Parathyroid adenoma (tissue), 2 donors: ENCODE results near the gene CRHBP.

Source experiments
- H2AFZ ChIP-seq: fragments of 300-600 bp; sonication (generic); one replicate; pipeline ENCODE4 v1.7.0; 2017; ENCODE audit warnings: antibody characterized with exemption, mild to moderate bottlenecking
- H3K27ac ChIP-seq: fragments of 300-600 bp; sonication (generic); one replicate; pipeline ENCODE4 v1.7.0; 2017
- H3K27me3 ChIP-seq: fragments of 300-600 bp; sonication (generic); one replicate; pipeline ENCODE4 v1.7.0; 2017; ENCODE audit warnings: low read length; ENCODE audit not compliant: control insufficient read depth, insufficient read depth
- H3K36me3 ChIP-seq: fragments of 300-600 bp; sonication (generic); one replicate; pipeline ENCODE4 v1.7.0; 2017; ENCODE audit warnings: low read length; ENCODE audit not compliant: control insufficient read depth, insufficient read depth
- H3K4me1 ChIP-seq: fragments of 300-600 bp; sonication (generic); one replicate; pipeline ENCODE4 v1.7.0; 2017; ENCODE audit warnings: control low read depth
- H3K4me2 ChIP-seq: fragments of 300-600 bp; sonication (generic); one replicate; pipeline ENCODE4 v1.7.0; 2017; ENCODE audit warnings: low read length
- H3K4me3 ChIP-seq: fragments of 300-600 bp; sonication (generic); one replicate; pipeline ENCODE4 v1.7.0; 2017; ENCODE audit warnings: low read depth, low read length
- H3K79me2 ChIP-seq: fragments of 300-600 bp; sonication (generic); one replicate; pipeline ENCODE4 v1.7.0; 2017; ENCODE audit warnings: control low read depth
- H3K9ac ChIP-seq: fragments of 300-600 bp; sonication (generic); one replicate; pipeline ENCODE4 v1.7.0; 2017; ENCODE audit warnings: mild to moderate bottlenecking
- H3K9me3 ChIP-seq: fragments of 300-600 bp; sonication (generic); one replicate; pipeline ENCODE4 v1.7.0; 2017; ENCODE audit warnings: low read length; ENCODE audit not compliant: control insufficient read depth
- CTCF ChIP-seq: fragments of 300-600 bp; sonication (generic); IDR thresholded peaks from one replicate; pipeline ENCODE4 v1.7.0; 2017; ENCODE audit warnings: antibody characterized with exemption, mild to moderate bottlenecking
- donor health status: primary hyperparathyroidism.

Gene CRHBP

GRCh38 chr5:76974785-76975184, 21.9 kb downstream of the CRHBP start:
- no peak overlapping the region for H3K4me3 ChIP-seq
- TF ChIP-seq CTCF, result no peak
- no peak overlapping the region for H3K27ac ChIP-seq

DNA sequence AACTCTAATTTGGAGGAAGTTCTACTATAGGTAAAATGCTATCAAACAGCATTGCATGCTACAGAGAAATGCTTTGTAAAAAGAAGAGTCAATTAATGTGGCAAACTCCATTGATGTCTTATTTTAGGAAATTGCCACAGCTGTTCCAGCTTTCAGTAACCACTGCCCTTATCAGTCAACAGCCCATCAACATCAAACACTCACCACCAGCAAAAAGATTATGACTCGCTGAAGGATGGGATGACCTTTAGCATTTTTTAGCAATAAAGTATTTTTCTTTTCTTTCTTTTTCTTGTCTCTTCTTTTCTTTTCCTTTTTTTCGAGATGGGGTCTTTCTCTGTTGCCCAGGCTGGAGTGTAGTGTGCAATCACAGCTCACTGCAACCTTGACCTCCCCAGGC, 26.0 kb downstream of the CRHBP start:
- Histone ChIP-seq H2AFZ (no peak overlapping the region), H3K9ac (no peak overlapping the region), H3K79me2 (no peaks in the 10 kb centered on the region), H3K36me3 (no peaks in the 10 kb centered on the region), H3K27me3 (no peaks in the 10 kb centered on the region), H3K4me1 (no peaks in the 10 kb centered on the region), H3K27ac (no peak overlapping the region), H3K4me3 (no peak overlapping the region), H3K9me3 (no peaks in the 10 kb centered on the region), H3K4me2 (no peak overlapping the region)
- TF ChIP-seq CTCF, result no peak

More at GRCh38 chr5:76974785-76975184, 21.9 kb downstream of the CRHBP start:
- Histone ChIP-seq H3K27me3 (no peaks in the 10 kb centered on the region), H3K9ac (no peak overlapping the region), H3K79me2 (no peaks in the 10 kb centered on the region), H2AFZ (no peak overlapping the region), H3K4me1 (no peaks in the 10 kb centered on the region), H3K4me2 (no peak overlapping the region), H3K36me3 (no peaks in the 10 kb centered on the region), H3K9me3 (no peaks in the 10 kb centered on the region)

GRCh38 chr5:76980518-76981144, 27.8 kb downstream of the CRHBP start:
- no peak overlapping the region for H3K27ac ChIP-seq
- no peaks in the 10 kb centered on the region for H3K9me3 ChIP-seq
- no peaks in the 10 kb centered on the region for H3K79me2 ChIP-seq
- TF ChIP-seq CTCF, result no peak
- H3K4me2 ChIP-seq, result no peak overlapping the region
- H3K4me1 ChIP-seq, result no peaks in the 10 kb centered on the region
- no peak overlapping the region for H2AFZ ChIP-seq
- no peak overlapping the region for H3K4me3 ChIP-seq
- H3K27me3 ChIP-seq, result no peaks in the 10 kb centered on the region
- H3K9ac ChIP-seq, result no peak overlapping the region
- H3K36me3 ChIP-seq, result no peaks in the 10 kb centered on the region

DNA sequence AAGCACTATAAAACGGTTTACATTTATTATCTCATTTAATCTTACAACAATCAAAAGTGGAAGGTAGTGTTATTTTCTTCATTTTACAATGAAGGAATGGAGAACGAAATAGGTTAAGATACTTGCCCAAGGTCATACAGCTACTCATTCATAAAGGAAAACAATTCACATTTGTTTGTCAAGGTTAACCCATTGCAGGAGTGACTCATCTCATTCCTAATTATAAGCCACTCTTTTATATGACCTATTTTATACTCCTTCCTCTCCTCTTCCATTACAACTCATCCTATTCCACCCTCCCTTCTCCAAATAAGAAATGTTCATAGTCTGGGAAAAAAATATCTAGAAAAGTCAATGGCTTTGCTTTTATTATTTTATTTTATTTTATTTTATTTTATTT, 29.6 kb downstream of the CRHBP start:
- Histone ChIP-seq H3K4me1 (no peaks in the 10 kb centered on the region), H3K27ac (no peak overlapping the region), H3K36me3 (no peaks in the 10 kb centered on the region), H3K4me3 (no peak overlapping the region), H3K4me2 (no peak overlapping the region), H2AFZ (no peak overlapping the region), H3K9me3 (no peaks in the 10 kb centered on the region), H3K79me2 (no peaks in the 10 kb centered on the region), H3K27me3 (no peaks in the 10 kb centered on the region), H3K9ac (no peak overlapping the region)
- no peak for TF ChIP-seq CTCF

DNA sequence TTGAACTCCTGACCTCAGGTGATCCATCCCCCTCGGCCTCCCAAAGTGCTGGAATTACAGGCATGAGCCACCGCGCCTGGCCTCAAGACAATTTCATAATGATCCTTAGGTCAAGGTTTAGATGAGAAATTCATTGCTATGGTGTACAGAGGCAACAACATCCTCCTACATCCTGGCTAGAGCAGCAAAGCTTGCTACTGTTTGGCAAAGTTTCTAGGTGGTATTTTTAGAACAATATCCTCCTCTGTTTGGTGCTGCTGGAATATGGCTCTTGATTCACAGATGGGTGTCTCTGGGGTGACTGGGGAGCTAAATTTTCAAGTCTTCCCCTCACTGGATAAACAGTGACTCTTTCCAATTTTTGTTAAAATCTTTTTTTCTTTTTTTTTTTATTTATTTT, 30.6 kb downstream of the CRHBP start:
- H3K27me3 ChIP-seq, result no peaks in the 10 kb centered on the region
- no peaks in the 10 kb centered on the region for H3K79me2 ChIP-seq
- no peak for TF ChIP-seq CTCF
- H3K36me3 ChIP-seq, result no peaks in the 10 kb centered on the region
- H2AFZ ChIP-seq, result no peak overlapping the region
- no peak overlapping the region for H3K27ac ChIP-seq
- no peak overlapping the region for H3K4me2 ChIP-seq
- no peak overlapping the region for H3K9ac ChIP-seq
- H3K9me3 ChIP-seq, result no peaks in the 10 kb centered on the region
- H3K4me3 ChIP-seq, result no peak overlapping the region
- H3K4me1 ChIP-seq, result no peaks in the 10 kb centered on the region
